Osteoblast (primary cell): ENCODE results near the gene CNNM3. TPM values are rescaled to one million over a fixed set of nuclear protein-coding genes. Genes with fewer than 3 reads are reported as not detected.

Experiments
- DNase-seq: peaks from one replicate; pipeline ENCODE4 v3.0.0; 2011; ENCODE audit warnings: low spot score, mixed read lengths; ENCODE audit not compliant: insufficient read length; ENCODE audit errors: missing footprints
- H2AFZ ChIP-seq: 2 replicates; pipeline ENCODE4 v1.6.0; 2011; ENCODE audit warnings: mild to moderate bottlenecking, low read length
- H3K27ac ChIP-seq: 2 replicates; pipeline ENCODE4 v1.5.1; 2011; ENCODE audit warnings: mild to moderate bottlenecking, low read depth, low read length, moderate library complexity
- H3K27me3 ChIP-seq: 2 replicates; pipeline ENCODE4 v1.6.0; 2012; ENCODE audit warnings: mild to moderate bottlenecking, control low read depth, inconsistent platforms, low read length, moderate library complexity; ENCODE audit not compliant: insufficient read depth
- H3K36me3 ChIP-seq: 2 replicates; pipeline ENCODE4 v1.5.1; 2011; ENCODE audit warnings: mild to moderate bottlenecking, low read length, control low read depth, moderate library complexity; ENCODE audit not compliant: insufficient read depth
- H3K4me1 ChIP-seq: 2 replicates; pipeline ENCODE4 v1.5.1; 2011; ENCODE audit warnings: mild to moderate bottlenecking, low read length, control low read depth, moderate library complexity; ENCODE audit not compliant: insufficient read depth
- H3K4me2 ChIP-seq: 2 replicates; pipeline ENCODE4 v1.6.0; 2011; ENCODE audit warnings: mild to moderate bottlenecking, low read length; ENCODE audit not compliant: insufficient read depth
- H3K4me3 ChIP-seq: fragments of 200-600 bp; sonication (generic); 3 replicates; pipeline ENCODE4 v1.5.1; 2012; ENCODE audit warnings: mild to moderate bottlenecking, low read length, inconsistent platforms; ENCODE audit not compliant: insufficient read depth
- H3K79me2 ChIP-seq: 2 replicates; pipeline ENCODE4 v1.6.0; 2012; ENCODE audit warnings: mild to moderate bottlenecking, low read length, control low read depth, inconsistent platforms; ENCODE audit not compliant: insufficient read depth
- H3K9me3 ChIP-seq: 2 replicates; pipeline ENCODE4 v1.5.1; 2011; ENCODE audit warnings: low read depth, low read length, control low read depth
- H4K20me1 ChIP-seq: 2 replicates; pipeline ENCODE4 v1.6.0; 2012; ENCODE audit warnings: mild to moderate bottlenecking, low read length, control low read depth; ENCODE audit not compliant: insufficient read depth
- total RNA-seq: library from RNA; depleted of rRNA; stranded (reverse); fragments of >200 nt; gene quantifications from 2 replicates; pipeline ENCODE4 v1.2.3, GENCODE V29; 2012
- TF ChIP-seq, protein P1 (sequence below): IDR thresholded peaks from 2 replicates; pipeline ENCODE4 v1.5.1; 2011; ENCODE audit warnings: mild to moderate bottlenecking, low read depth, low read length, moderate library complexity; ENCODE audit errors: extremely low read depth

The CNNM3 gene
- total RNA-seq, 1 donor = 8.7 TPM

DNA sequence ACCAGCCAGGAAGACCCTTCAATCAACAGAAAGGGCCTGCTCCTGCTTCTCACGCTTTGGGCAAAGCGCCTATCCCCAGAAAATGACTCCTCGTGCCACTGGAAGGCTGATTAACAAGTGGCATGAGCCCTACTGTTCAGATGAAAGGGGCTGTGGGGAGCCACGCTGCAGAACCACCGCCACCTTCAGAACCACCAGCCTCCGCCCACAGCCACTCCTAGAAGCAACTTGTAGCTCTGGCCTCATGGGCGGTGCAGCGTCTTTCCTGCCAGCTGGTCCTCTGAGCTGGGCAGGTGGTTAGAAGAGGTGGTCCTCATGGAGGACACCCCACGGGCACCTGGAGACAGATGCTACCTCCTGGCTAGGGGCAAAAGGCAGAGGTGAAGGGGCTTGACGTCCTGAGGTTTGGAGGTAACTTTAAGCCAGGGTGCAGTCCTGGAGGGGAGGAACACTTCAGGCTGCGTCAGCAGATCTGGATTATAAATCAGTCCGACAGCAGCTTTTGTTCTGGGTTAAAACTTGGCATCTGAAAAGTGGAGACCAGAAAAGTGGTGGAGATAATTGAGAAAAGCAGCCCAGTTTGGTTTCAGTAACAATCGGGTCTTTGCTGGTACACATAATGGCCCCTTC, 54.7 kb downstream of the CNNM3 start:
- Histone ChIP-seq H3K36me3 (peaks cover 10% of the 10 kb centered on the region), H3K27me3 (no peaks in the 10 kb centered on the region), H3K79me2 (peaks cover 31% of the 10 kb centered on the region), H4K20me1 (peaks cover 25% of the 10 kb centered on the region), H3K4me2 (peak overlapping the region; percentile 80), H3K9me3 (no peaks in the 10 kb centered on the region), H2AFZ (peak overlapping the region; percentile 72), H3K4me3 (peak overlapping the region; percentile 88), H3K4me1 (peaks cover 39% of the 10 kb centered on the region), H3K27ac (peak overlapping the region; percentile 61)
- TF ChIP-seq, protein P1, sequence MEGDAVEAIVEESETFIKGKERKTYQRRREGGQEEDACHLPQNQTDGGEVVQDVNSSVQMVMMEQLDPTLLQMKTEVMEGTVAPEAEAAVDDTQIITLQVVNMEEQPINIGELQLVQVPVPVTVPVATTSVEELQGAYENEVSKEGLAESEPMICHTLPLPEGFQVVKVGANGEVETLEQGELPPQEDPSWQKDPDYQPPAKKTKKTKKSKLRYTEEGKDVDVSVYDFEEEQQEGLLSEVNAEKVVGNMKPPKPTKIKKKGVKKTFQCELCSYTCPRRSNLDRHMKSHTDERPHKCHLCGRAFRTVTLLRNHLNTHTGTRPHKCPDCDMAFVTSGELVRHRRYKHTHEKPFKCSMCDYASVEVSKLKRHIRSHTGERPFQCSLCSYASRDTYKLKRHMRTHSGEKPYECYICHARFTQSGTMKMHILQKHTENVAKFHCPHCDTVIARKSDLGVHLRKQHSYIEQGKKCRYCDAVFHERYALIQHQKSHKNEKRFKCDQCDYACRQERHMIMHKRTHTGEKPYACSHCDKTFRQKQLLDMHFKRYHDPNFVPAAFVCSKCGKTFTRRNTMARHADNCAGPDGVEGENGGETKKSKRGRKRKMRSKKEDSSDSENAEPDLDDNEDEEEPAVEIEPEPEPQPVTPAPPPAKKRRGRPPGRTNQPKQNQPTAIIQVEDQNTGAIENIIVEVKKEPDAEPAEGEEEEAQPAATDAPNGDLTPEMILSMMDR = no peak
- peak; percentile 72 for DNase-seq

DNA sequence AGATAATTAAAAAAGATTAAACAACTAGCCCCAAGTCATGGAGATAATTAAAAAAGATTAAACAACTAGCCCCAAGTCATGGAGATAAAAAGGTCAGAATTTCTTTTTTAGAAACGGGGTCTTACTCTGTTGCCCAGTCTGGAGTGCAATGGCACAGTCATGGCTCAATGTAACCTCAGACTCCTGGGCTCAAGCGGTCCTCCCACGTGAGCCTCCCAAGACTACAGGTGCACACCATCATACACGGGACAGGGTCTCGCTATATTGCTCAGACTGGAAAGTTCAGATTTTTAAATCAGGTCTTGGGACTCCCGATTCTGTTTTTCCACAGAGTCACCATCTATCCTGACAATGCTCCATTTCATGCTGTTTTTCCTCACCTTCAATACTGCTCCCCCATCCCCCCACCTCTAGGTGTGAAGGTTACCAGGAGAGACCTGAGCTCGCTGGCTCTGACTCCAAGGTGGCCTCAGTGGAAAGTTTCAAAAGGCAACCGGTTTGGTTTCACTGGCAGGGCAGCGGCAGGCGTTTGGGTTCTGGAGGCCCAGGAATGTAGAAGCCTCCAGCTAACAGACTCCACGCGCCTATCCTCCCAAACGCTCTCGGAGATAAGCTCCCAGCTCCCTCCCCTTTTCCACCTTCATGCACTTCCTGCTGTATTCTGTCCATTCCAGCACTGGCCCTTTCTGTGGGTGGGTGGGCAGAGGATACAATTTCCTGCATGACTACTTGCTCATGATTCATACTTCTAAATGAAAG, 56.7 kb downstream of the CNNM3 start:
- no peak overlapping the region for H3K4me3 ChIP-seq
- peak; percentile 81 for DNase-seq
- no peak overlapping the region for H2AFZ ChIP-seq
- H4K20me1 ChIP-seq = peaks cover 5% of the 10 kb centered on the region
- H3K79me2 ChIP-seq = peaks cover 10% of the 10 kb centered on the region
- H3K27me3 ChIP-seq = no peaks in the 10 kb centered on the region
- H3K4me2 ChIP-seq = peak overlapping the region; percentile 2
- TF ChIP-seq, protein P1 = no peak
- H3K4me1 ChIP-seq = peaks cover 50% of the 10 kb centered on the region
- H3K36me3 ChIP-seq = no peaks in the 10 kb centered on the region
- no peaks in the 10 kb centered on the region for H3K9me3 ChIP-seq
- no peak overlapping the region for H3K27ac ChIP-seq

DNA sequence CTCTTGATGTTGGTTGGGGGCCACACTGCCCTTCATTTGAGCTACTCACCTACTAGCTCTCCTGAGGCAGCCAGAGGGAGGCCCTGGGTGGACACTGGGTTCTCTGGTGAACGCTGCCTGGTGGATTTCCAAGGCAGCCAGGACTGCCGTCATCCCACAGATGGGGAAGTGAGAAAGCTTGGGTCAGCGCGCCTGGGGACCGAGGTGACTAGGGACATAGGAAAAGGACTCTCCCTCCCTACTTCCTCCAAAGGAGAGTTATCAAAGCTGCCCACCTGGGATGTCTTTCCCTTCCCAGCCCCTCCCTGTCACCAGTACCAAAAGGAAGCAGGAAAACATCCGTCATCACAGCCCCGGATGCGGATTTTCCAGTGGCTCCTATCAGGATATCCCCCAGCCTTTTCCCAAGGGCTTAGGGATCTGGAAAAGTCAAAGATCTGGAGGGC, 57.6 kb downstream of the CNNM3 start:
- Histone ChIP-seq H3K4me2 (peak overlapping the region; percentile 2), H3K36me3 (no peaks in the 10 kb centered on the region), H3K4me3 (no peak overlapping the region), H4K20me1 (no peaks in the 10 kb centered on the region), H3K79me2 (peaks cover 1% of the 10 kb centered on the region), H3K27me3 (no peaks in the 10 kb centered on the region), H3K27ac (no peak overlapping the region), H3K4me1 (peaks cover 46% of the 10 kb centered on the region), H3K9me3 (no peaks in the 10 kb centered on the region), H2AFZ (no peak overlapping the region)
- TF ChIP-seq, protein P1 = no peak
- DNase-seq = no peak

DNA sequence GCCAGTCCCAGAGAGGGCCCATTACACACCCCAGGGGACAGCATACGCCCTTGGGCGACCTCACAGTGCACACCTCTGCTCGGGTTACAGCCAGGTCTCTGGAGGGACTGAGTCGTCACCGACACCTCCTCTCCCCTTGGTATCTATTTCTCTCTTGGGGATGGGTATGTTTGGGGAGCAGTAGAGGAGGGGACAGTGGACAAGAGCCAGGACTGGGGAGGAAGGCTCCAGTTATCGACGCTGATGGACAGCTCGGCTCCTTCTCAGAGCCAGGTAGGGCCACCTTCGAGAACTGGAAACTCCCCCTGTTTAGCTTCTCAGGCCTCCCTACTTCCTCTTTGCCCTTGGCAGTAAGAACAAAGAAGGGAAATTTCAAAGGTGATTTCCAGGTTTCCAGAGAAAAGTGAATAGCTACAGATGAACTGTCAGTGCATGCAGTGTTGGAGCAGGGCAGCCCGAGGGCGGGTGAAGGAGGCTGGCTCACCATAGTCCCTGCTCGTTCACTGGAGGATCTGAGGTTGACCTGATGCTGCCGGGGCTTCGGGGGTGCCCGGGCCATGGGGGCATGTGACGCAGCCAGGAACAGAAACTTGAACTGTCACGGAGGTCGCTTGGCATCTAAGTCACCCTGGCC, 58.2 kb downstream of the CNNM3 start:
- TF ChIP-seq, protein P1 = no peak

More for the DNA sequence above, 58.2 kb downstream of the CNNM3 start:
- Histone ChIP-seq H3K4me3 (no peak overlapping the region), H3K27me3 (no peaks in the 10 kb centered on the region), H2AFZ (no peak overlapping the region), H3K4me2 (no peak overlapping the region), H3K79me2 (no peaks in the 10 kb centered on the region), H3K4me1 (peaks cover 46% of the 10 kb centered on the region), H3K27ac (no peak overlapping the region), H3K36me3 (no peaks in the 10 kb centered on the region), H3K9me3 (no peaks in the 10 kb centered on the region), H4K20me1 (no peaks in the 10 kb centered on the region)
- DNase-seq = no peak
